WERI-Rb-1 (cell line): Measurements from ENCODE around the gene EPHA8.

Experiments used
- DNase-seq: peaks from one replicate; pipeline ENCODE4 v3.0.0-alpha.2; 2020
- H3K27ac ChIP-seq: fragments of 250-450 bp; sonication (Bioruptor Pico); 2 replicates; pipeline ENCODE4 v1.5.1; 2020; ENCODE audit warnings: mild to moderate bottlenecking, moderate library complexity
- H3K27me3 ChIP-seq: fragments of 250-450 bp; sonication (Bioruptor Pico); 2 replicates; pipeline ENCODE4 v1.5.1; 2021; ENCODE audit warnings: mild to moderate bottlenecking, low read depth, moderate library complexity; ENCODE audit not compliant: insufficient read depth, severe bottlenecking
- H3K36me3 ChIP-seq: fragments of 250-450 bp; sonication (Bioruptor Pico); 2 replicates; pipeline ENCODE4 v1.5.1; 2020; ENCODE audit warnings: mild to moderate bottlenecking, moderate library complexity
- H3K4me3 ChIP-seq: 2 replicates; pipeline ENCODE4 v1.5.1; 2011; ENCODE audit warnings: low read depth, mild to moderate bottlenecking, control low read depth, low read length
- H3K9me3 ChIP-seq: fragments of 250-450 bp; sonication (Bioruptor Pico); 2 replicates; pipeline ENCODE4 v1.5.1; 2021; ENCODE audit warnings: mild to moderate bottlenecking, moderate library complexity; ENCODE audit not compliant: severe bottlenecking
- CTCF ChIP-seq: IDR thresholded peaks from 2 replicates; pipeline ENCODE4 v1.5.1; 2011; ENCODE audit warnings: low read depth, mild to moderate bottlenecking, control low read depth, inconsistent platforms, low read length

Gene EPHA8

GRCh38 chr1:22646384-22646783 is 83.1 kb downstream of the EPHA8 start:
- no peak for TF ChIP-seq CTCF
- DNase-seq, result no peak
- H3K9me3 ChIP-seq, result no peaks in the 10 kb centered on the region
- H3K27ac ChIP-seq, result no peak overlapping the region
- H3K27me3 ChIP-seq, result no peaks in the 10 kb centered on the region
- no peak overlapping the region for H3K4me3 ChIP-seq
- H3K36me3 ChIP-seq, result no peaks in the 10 kb centered on the region

- TF ChIP-seq CTCF, result no peak
- H3K36me3 ChIP-seq, result no peaks in the 10 kb centered on the region
- no peaks in the 10 kb centered on the region for H3K9me3 ChIP-seq
- no peak overlapping the region for H3K27ac ChIP-seq
- no peaks in the 10 kb centered on the region for H3K27me3 ChIP-seq
- DNase-seq, result no peak
- H3K4me3 ChIP-seq, result no peak overlapping the region
These were observed 86.9 kb downstream of the EPHA8 start for GRCh38 chr1:22650089-22650693.

- Histone ChIP-seq H3K4me3 (no peak overlapping the region), H3K27me3 (no peaks in the 10 kb centered on the region)
These were observed 88.9 kb downstream of the EPHA8 start for GRCh38 chr1:22651941-22652856.

GRCh38 chr1:22652881-22653316 is 89.6 kb downstream of the EPHA8 start, which contains the start of gene C1QB:
C1QB (plus strand) TSS chr1:22653236; CDS start chr1:22659463, 6,227 bp downstream.
- H3K27me3 ChIP-seq, result no peaks in the 10 kb centered on the region
- no peak within 1 kb of the TSS for H3K4me3 ChIP-seq
- no peak for DNase-seq
- no peak for TF ChIP-seq CTCF
- no peaks in the 10 kb centered on the region for H3K36me3 ChIP-seq
- no peak within 1 kb of the TSS for H3K27ac ChIP-seq
- H3K9me3 ChIP-seq, result no peaks in the 10 kb centered on the region

More at GRCh38 chr1:22651941-22652856, 88.9 kb downstream of the EPHA8 start:
- H3K27ac ChIP-seq, result no peak overlapping the region
- no peaks in the 10 kb centered on the region for H3K36me3 ChIP-seq
- no peak for DNase-seq
- TF ChIP-seq CTCF, result no peak
- H3K9me3 ChIP-seq, result no peaks in the 10 kb centered on the region
